WERI-Rb-1 (cell line): ENCODE measurements around the gene RHBDF1.

ENCODE experiments used
- DNase-seq: peaks from one replicate; pipeline ENCODE4 v3.0.0-alpha.2; 2020
- H3K27ac ChIP-seq: fragments of 250-450 bp; sonication (Bioruptor Pico); 2 replicates; pipeline ENCODE4 v1.5.1; 2020; ENCODE audit warnings: mild to moderate bottlenecking, moderate library complexity
- H3K27me3 ChIP-seq: fragments of 250-450 bp; sonication (Bioruptor Pico); 2 replicates; pipeline ENCODE4 v1.5.1; 2021; ENCODE audit warnings: mild to moderate bottlenecking, low read depth, moderate library complexity; ENCODE audit not compliant: insufficient read depth, severe bottlenecking
- H3K36me3 ChIP-seq: fragments of 250-450 bp; sonication (Bioruptor Pico); 2 replicates; pipeline ENCODE4 v1.5.1; 2020; ENCODE audit warnings: mild to moderate bottlenecking, moderate library complexity
- H3K4me3 ChIP-seq: 2 replicates; pipeline ENCODE4 v1.5.1; 2011; ENCODE audit warnings: low read depth, mild to moderate bottlenecking, control low read depth, low read length
- H3K9me3 ChIP-seq: fragments of 250-450 bp; sonication (Bioruptor Pico); 2 replicates; pipeline ENCODE4 v1.5.1; 2021; ENCODE audit warnings: mild to moderate bottlenecking, moderate library complexity; ENCODE audit not compliant: severe bottlenecking
- TF ChIP-seq, protein P1 (sequence below): IDR thresholded peaks from 2 replicates; pipeline ENCODE4 v1.5.1; 2011; ENCODE audit warnings: low read depth, mild to moderate bottlenecking, control low read depth, inconsistent platforms, low read length

Gene RHBDF1

DNA sequence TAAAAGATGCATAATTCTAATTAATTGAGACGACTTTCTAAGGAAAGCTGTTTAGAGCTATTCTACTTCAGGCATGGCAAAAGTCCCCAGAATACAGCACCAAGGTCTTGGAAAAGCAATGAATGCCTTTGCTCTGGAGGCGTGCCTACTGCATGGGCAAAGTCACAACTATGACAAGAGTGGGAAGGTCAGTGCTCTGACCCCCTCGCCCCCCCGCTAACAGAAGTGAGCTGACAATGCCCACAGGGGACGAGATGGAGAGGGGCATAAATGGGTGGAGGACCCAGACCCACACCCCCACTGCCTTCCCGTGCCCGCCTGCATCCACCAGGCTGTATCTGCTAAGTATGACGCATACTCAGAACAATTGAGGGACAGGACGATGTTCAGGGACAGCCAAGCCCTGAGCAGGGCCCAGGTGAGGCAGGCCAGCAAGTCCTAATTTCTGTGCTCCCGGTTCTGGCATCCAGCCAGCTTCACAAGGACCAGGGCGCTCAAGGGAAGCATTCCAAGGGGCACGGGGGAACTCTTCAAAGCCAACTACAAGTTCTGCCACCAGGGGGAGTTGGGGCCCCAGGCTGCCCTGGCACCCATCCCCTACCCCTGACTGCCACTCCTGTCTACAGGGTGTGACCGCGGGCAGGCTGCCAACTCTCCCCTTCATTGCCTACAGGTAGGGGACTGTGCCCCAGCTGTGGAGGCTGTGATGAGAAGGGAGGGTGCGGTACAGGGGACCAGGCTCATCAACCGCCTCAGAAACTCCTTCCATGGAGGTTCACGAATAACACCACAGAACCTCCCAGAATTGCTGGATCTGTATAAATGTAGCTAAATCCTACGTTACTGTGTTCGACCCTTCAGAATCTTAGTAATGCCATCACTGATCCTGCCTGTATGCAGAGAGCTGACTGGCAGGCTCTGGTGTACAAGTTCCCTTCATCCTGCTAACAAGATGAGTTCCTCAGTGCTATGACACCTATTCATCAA lies 45.2 kb upstream of the RHBDF1 start:
- peak; percentile 75 for DNase-seq
- Histone ChIP-seq H3K36me3 (peaks cover 10% of the 10 kb centered on the region), H3K9me3 (no peaks in the 10 kb centered on the region), H3K27me3 (no peaks in the 10 kb centered on the region), H3K4me3 (no peak overlapping the region), H3K27ac (no peak overlapping the region)
- TF ChIP-seq, protein P1, sequence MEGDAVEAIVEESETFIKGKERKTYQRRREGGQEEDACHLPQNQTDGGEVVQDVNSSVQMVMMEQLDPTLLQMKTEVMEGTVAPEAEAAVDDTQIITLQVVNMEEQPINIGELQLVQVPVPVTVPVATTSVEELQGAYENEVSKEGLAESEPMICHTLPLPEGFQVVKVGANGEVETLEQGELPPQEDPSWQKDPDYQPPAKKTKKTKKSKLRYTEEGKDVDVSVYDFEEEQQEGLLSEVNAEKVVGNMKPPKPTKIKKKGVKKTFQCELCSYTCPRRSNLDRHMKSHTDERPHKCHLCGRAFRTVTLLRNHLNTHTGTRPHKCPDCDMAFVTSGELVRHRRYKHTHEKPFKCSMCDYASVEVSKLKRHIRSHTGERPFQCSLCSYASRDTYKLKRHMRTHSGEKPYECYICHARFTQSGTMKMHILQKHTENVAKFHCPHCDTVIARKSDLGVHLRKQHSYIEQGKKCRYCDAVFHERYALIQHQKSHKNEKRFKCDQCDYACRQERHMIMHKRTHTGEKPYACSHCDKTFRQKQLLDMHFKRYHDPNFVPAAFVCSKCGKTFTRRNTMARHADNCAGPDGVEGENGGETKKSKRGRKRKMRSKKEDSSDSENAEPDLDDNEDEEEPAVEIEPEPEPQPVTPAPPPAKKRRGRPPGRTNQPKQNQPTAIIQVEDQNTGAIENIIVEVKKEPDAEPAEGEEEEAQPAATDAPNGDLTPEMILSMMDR, result peak; percentile 89

DNA sequence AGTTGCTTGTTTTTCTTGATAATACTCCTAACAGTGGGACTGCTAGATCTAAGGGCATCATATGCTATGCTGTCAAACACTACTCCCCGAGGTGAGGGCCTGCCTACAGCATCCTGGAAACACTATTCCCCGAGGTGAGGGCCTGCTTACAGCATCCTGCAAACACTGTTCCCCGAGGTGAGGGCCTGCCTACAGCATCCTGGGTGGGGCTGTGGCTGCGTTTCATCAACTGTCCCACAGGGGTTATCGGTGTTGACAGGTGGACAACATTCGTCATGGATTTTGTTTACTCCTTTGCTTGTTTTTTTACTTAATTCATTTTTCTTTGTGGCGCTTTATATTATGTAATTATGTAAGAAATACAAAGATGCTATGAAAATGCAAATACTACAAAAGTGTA lies 43.6 kb upstream of the RHBDF1 start:
- Histone ChIP-seq H3K9me3 (no peaks in the 10 kb centered on the region), H3K27ac (no peak overlapping the region), H3K27me3 (no peaks in the 10 kb centered on the region), H3K4me3 (no peak overlapping the region), H3K36me3 (peaks cover 18% of the 10 kb centered on the region)
- TF ChIP-seq, protein P1, result no peak
- DNase-seq, result no peak

DNA sequence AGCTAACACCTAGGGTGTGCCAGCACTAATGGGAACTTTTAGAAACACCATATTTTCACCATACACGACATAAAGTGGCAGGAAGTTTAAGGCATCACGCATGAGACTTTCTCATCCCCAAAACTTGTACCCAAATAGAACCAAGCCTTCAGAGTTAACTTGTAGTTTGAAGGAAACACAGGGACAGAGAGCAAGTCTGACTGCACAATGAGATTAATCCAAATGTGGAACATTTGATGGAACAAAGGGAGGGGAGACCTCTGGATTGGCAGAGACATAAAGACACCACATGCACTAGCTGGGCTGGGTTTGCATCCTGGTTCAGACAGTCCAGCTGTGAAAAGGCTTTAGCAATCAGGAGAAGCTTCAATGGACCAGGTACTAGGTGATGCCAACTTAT lies 41.9 kb upstream of the RHBDF1 start:
- Histone ChIP-seq H3K9me3 (no peaks in the 10 kb centered on the region), H3K27me3 (no peaks in the 10 kb centered on the region), H3K27ac (no peak overlapping the region), H3K36me3 (peaks cover 32% of the 10 kb centered on the region), H3K4me3 (no peak overlapping the region)
- TF ChIP-seq, protein P1, result no peak
- DNase-seq, result no peak

DNA sequence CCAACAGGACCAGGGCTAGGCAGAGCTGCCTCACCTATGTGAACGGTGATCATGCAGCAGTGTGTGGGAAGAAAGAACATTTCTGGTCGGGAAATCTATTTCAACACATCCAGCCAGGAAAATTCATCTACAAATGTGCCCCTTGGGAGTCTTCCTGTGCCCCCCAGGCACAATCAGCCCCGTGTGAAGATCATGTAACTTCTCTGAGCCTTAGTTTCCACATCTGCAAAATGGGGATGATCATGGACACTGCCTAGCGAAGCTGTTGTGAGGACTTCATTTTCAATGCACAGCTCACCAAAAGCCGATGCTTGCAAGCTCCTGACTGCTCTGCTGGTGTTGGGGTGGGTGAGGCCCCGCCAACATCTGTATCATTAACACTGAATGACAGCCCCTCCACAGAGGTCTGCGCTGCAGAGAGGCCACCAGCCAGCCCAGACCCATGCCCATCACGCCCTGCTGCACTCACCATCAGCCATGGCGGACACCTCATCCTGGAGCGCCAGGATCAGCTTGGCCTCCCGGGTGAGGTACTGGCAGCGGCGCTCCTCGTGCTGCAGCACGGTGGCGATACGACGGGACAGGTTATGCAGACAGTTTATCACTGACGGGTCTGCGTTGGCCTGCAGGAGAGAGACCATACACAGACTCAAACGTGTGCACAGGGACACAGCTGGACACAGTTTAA lies 39.9 kb upstream of the RHBDF1 start:
- no peak for DNase-seq
- Histone ChIP-seq H3K36me3 (peaks cover 30% of the 10 kb centered on the region), H3K27ac (no peak overlapping the region)

DNA sequence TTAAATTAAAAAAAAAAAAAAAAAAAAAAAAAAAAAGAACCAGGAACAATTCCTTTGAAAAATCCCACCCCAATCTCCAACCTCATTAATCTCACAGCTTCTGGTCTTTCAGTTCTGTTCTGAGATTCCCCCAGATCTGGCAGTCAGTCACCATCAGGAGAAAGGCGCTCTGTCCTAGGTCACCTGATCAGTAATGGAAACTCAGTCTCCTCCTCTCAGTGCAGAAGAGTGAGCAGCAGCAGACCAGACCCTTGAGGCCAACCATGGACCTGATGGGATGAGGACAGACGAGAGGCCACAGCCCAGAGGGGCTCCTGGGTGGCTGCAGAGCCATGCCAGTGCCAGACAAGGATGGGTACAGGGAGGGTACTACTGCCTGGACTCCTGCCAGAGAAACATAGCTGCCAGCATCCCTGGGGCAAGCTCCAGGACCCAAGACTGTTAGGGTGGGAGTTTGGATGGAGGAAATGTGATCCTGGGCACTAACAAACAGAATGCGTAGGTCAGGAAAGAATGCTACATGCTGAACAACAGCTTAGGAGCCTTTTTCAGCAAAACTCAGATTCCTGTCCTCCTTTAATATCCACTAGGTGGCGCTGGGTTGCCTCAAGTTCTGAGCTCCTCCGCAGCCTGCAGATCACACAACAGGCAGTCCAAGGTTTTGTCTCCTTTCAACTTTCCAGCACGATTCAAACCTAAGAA lies 34.3 kb upstream of the RHBDF1 start:
- DNase-seq, result peak; percentile 55
- TF ChIP-seq, protein P1, result peak; percentile 80
- Histone ChIP-seq H3K27ac (no peak overlapping the region), H3K27me3 (no peaks in the 10 kb centered on the region), H3K9me3 (no peaks in the 10 kb centered on the region), H3K4me3 (no peak overlapping the region), H3K36me3 (peaks cover 23% of the 10 kb centered on the region)

More for the DNA sequence above, 39.9 kb upstream of the RHBDF1 start:
- H3K4me3 ChIP-seq, result no peak overlapping the region
- no peaks in the 10 kb centered on the region for H3K9me3 ChIP-seq
- no peaks in the 10 kb centered on the region for H3K27me3 ChIP-seq
- TF ChIP-seq, protein P1, result no peak
